Measurements from ENCODE around the gene CBX4.

DNA sequence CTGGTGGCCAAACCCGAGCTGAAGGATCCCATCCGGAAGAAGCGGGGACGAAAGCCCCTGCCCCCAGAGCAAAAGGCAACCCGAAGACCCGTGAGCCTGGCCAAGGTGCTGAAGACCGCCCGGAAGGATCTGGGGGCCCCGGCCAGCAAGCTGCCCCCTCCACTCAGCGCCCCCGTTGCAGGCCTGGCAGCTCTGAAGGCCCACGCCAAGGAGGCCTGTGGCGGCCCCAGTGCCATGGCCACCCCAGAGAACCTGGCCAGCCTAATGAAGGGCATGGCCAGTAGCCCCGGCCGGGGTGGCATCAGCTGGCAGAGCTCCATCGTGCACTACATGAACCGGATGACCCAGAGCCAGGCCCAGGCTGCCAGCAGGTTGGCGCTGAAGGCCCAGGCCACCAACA, 55.3 kb downstream of the CBX4 start:
- no peak for TF ChIP-seq EZH2 (IDR thresholded peaks at IDR 0.05; ENCODE audit: insufficient read depth, poor library complexity, severe bottlenecking)
- TF ChIP-seq EZH2phosphoT487 (IDR thresholded peaks at IDR 0.05; ENCODE audit: insufficient read depth, low read depth) = no peak

Data from GM23248 (cell line).